Fibroblast of skin of right quadriceps (primary cell): Measurements from ENCODE around the gene SLC25A21.
A peak's percentile ranks its signal among the peaks of the same experiment; 100 is the strongest.

Experiments
- DNase-seq: peaks from one replicate; pipeline ENCODE4 v3.0.0-alpha.2; 2013

Gene SLC25A21

GRCh38 chr14:37140176-37140575 is 32.2 kb downstream of the SLC25A21 start:
- DNase-seq: no peak

- no peak for DNase-seq
Observed at GRCh38 chr14:37139710-37140109, 32.7 kb downstream of the SLC25A21 start.

GRCh38 chr14:37138898-37139297 is 33.5 kb downstream of the SLC25A21 start:
- DNase-seq: no peak

DNA sequence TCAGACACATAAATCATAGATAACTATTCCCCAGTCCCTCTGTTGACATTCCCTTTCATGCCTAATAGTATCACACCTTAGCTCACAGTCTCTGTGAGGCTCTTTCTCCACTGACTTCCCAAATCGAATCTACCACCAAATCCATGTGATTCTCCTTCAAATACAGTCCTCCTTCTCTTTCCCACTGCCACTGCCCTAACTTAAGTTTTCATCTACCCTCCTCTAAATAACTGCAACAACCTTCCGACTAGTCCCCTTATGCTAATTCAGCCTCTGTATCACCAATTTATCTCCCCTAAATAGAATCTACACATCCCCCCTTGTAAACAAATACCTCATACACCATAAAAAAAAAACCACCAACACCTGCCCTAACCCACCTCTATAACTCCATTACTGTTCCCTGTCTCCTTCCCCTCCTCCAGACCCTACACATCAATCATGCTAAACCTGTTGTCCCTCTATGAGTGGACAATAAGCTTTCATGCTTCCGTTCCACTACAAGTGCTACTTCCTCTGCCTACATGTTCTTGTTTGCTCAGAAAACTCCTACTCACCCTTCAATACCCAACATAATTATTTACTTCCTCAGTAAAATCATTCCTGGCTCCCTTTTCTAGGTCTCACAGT is 39.0 kb downstream of the SLC25A21 start:
- DNase-seq: no peak

DNA sequence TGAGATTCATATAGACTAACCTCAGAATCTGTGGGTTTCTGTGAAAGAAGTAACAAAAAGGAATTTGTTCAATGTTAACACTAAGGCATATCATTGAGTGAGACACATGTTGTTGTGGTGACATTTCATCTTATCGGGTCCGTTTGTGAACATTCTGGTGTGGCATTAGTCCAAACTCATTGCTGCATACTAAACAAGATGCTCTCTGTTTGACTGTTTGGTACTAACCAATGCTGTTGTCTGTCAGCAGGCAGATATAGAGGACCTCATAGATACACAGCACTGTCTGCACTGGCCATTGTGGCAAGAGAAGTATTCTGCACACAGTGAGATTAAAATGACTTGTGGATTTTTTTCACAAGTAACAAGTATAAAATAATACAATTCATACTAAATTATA is 41.2 kb downstream of the SLC25A21 start:
- DNase-seq: no peak

DNA sequence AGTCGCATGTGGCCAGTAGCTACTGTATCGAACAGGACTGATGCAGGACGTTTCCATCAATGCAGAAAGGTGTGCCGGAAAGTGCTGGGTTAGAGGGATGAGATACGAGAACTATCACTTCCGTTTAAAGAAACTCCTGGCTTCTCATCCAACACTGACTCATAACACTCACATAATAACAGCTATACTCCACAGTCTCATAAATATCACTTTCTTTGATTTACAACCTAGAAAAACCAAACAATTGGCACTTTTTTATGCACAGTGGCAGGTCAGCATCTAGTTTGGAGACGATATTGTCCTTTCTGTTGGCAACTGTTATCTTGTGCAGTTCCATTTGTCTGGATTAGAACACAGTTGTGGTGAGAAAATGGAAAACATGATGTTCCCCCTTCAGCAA is 43.4 kb downstream of the SLC25A21 start:
- DNase-seq: no peak

DNA sequence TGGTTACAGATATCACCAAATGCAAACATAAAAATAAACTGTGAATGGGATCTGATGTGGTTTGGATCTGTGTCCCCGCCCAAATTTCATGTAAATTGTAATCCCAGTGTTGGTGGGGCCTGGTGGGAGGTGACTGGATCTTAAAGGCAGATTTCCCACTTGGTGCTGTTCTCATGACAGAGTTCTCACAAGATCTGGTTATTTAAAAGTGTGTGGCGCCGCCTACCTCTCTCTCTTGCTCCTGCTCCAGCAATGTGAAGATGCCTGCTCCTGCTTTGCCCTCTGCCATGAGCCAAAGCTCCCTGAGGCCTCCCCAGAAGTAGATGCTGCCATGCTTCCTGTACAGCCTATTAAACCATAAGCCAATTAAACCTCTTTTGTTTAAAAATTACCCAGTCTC is 47.8 kb downstream of the SLC25A21 start:
- peak; percentile 6 for DNase-seq

- DNase-seq: no peak
Observed at GRCh38 chr14:37122919-37123639, 49.3 kb downstream of the SLC25A21 start.

- DNase-seq: peak; percentile 84
Observed at GRCh38 chr14:37122288-37122687, 50.1 kb downstream of the SLC25A21 start.

- DNase-seq: no peak
Observed at GRCh38 chr14:37118673-37119366, 53.6 kb downstream of the SLC25A21 start.

DNA sequence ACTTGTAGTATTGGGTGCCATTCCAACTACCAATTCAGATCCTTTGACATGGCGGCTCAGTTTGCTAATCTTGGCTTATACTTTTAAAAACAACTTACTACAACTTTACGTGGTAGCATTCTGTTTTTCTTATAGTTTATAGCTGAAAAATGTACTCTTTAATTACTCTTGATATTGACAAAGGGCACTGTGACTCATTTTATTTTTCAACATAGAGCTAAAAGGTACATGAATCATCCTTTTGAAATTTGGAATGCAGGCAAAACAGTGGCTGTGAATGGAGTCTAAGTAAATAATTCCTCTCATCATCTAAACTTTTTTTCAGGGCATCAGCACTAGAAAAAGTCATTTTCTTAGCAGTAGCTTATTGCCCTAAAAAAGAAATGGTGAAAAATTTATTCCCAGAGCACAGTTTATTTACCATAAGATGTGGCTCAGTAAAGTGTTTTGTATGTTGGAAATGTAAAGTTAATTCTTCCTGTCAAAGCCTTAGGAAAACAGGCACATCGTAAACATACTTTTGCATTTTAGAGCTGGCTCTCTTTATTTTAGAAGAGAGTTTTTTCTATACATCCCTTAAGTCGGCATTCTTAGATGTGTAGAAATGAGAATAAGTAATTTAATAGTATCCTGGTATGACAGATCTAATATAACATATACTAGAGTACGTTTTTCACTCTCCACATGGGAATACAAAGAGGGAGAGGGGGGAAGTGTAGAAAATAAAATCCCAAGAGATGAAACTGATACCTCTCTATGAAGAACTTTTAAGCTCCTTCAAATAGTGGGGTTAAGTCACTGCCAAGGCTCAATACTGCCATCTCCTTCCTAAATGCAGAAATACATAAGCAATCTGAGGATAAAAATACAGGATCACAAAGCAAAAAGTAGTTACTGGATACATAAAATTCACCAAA is 55.2 kb downstream of the SLC25A21 start:
- DNase-seq: peak; percentile 59

DNA sequence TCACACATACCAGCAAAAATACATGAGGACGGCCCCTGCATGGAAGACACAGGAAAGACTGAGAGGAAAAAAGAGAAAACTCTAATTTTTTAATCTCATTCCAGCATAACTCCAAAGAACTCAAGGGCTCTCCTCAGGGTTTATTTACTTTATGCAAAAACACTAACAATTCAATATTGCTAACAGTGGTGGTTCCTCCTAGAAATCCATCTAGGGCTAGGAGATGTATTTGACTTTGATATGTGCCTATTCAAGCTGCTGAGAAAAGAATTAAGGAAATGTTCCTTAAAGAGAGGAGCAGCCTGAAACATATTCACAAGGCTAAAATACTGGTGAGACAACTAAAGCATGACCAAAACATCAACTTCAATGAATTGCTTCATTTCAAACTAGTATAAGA is 57.0 kb downstream of the SLC25A21 start:
- no peak for DNase-seq

GRCh38 chr14:37114559-37114958 is 57.8 kb downstream of the SLC25A21 start:
- no peak for DNase-seq

- DNase-seq: peak; percentile 42
Observed at GRCh38 chr14:37114002-37114401, 58.4 kb downstream of the SLC25A21 start.

DNA sequence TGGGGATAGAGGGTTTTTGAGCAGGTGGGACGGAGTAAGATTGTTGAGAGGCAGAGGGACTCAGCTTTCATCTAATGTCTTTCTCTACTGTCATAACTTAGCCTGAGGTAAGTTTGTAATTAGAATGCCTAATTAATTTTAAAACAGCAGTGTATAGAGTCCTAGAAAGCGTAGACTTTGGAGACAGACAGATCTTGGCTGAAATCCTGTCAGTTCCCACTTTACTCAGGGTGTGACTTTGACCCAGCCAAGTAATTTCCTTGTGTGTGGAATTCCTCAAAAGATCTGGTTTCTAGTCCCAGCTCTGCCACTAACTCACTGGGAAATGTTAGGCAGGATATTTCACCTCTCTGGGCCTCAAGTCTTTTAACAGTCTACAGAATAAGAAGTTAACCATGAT is 74.3 kb downstream of the SLC25A21 start:
- no peak for DNase-seq

GRCh38 chr14:37094502-37094901 is 77.9 kb downstream of the SLC25A21 start:
- no peak for DNase-seq

DNA sequence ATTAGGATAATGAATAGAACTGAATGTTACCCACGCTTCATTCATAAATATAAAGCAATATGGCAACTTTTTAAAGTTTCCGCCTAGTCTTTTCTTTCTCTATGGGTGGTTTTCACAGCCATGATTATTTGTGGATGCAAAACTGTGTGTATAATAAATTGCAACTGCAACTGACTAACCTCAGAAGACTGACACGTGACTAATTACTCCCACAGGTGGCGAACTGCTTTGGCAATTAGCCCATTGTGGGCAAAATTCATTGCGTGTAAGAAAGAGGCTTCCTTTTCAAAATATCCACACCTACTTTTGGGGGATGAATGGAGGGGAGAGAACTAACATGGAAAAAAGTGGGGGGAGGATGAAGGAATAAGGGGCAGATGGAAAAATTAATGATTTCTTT is 79.0 kb downstream of the SLC25A21 start:
- no peak for DNase-seq

GRCh38 chr14:37091651-37092050 is 80.8 kb downstream of the SLC25A21 start:
- DNase-seq: no peak

GRCh38 chr14:37090026-37090425 is 82.4 kb downstream of the SLC25A21 start:
- no peak for DNase-seq

DNA sequence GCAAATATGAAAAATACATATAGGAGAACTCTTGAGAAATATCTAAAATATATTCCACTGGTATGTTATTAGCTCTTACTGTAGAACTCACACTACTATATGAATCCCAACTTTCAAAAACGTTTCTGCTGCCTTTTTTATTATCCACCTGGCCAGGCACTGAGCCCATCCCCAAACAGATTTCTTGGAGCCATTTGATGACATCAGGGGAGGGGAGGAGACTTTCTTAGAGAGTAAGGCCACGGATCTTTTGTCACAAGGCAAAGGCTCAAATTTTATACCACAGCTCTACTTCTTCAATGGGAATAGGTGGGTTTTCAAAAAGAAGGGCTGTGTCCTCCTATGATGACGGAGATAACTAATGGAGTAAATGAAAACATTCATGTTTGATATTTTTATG is 83.0 kb downstream of the SLC25A21 start:
- DNase-seq: no peak

DNA sequence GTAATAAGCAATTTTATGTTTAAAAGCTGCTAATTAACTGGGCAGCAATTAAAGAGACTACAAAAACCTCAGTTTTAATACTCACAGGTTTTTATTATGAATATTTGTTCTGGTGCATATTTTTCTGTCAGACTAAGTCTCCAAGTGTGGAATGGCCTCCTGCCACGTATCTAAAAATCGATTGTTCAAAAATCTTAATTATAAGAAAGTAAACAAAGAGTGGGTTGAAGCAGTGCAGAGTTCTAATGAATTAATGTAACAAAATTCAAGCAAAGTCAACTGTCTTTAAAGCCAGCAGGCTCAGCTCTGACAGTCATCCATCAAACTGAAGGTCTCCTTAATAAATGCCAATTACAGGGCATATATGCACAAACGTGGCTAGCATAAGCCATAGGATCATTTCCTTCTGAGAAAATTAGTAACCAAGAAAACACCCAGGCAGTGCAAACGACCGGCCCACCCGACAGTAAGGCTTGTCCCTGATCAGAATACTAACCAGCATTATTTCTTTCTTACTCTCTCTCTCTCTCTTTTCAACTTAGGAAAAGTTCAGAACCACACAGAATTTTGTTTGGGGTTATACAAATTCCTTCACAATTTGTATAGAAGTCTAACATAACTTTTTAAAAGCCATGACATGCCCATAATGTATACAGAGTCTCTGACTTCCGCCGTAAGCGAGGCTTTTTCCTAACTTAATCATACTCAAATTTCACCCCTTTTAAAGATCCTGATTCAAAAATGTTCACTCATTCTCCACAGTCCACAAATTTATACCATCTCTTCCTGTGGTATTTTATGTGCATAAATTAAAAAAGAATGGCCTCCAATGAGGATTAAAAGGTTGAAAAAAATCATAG is 83.8 kb downstream of the SLC25A21 start:
- no peak for DNase-seq

GRCh38 chr14:37087520-37087919 is 84.9 kb downstream of the SLC25A21 start:
- DNase-seq: no peak
